HEK293 (cell line): ENCODE data around the gene INTS1.

Experiments used
- CTCF ChIA-PET: fragments of 350-600 bp; formaldehyde crosslinking; extraction: SDS; loops from one replicate; lab custom pipeline; 2021; ENCODE audit warnings: antibody characterized with exemption; lab: Yijun Ruan, JAX
- POLR2A ChIA-PET: fragments of 300-600 bp; formaldehyde crosslinking; extraction: SDS; loops from one replicate; lab custom pipeline; 2020; ENCODE audit warnings: antibody characterized with exemption, inconsistent platforms; lab: Yijun Ruan, JAX
- H3K27ac ChIP-seq: fragments of 200-500 bp; sonication (Bioruptor generic); 2 replicates; pipeline ENCODE4 v1.5.1; 2014; ENCODE audit warnings: low read depth, low read length, control low read depth, inconsistent platforms; ENCODE audit errors: extremely low read depth
- H3K36me3 ChIP-seq, 2 experiments: fragments of 200-500 bp in 1 of 2; sonication (Bioruptor generic) in 1 of 2; 1 replicate in 1 of 2; 2 replicates in 1 of 2; pipeline ENCODE4 v1.5.1; 2014 to 2017; ENCODE audit warnings: inconsistent platforms in 2 of 2, low read length in 2 of 2; ENCODE audit not compliant: control insufficient read depth in 2 of 2, insufficient read depth in 1 of 2
- H3K4me1 ChIP-seq: fragments of 200-500 bp; sonication (Bioruptor generic); 2 replicates; pipeline ENCODE4 v1.5.1; 2014; ENCODE audit warnings: mild to moderate bottlenecking, low read length, inconsistent platforms; ENCODE audit not compliant: control insufficient read depth, insufficient read depth
- H3K4me3 ChIP-seq: 2 replicates; pipeline ENCODE4 v1.5.1; 2011; ENCODE audit warnings: low read depth, mild to moderate bottlenecking, control low read depth, low read length, moderate library complexity
- H3K9me3 ChIP-seq: fragments of 200-500 bp; sonication (Bioruptor generic); 2 replicates; pipeline ENCODE4 v1.5.1; 2014; ENCODE audit warnings: low read depth, low read length, inconsistent platforms; ENCODE audit not compliant: control insufficient read depth, insufficient read depth
- AEBP2 ChIP-seq: fragments of 450-650 bp; formaldehyde crosslinking; IDR thresholded peaks from 2 replicates; pipeline ENCODE4 v1.5.1; 2016; ENCODE audit warnings: missing biosample characterization, missing genetic modification characterization, borderline replicate concordance
- GLIS1 ChIP-seq: fragments of 450-650 bp; formaldehyde crosslinking; IDR thresholded peaks from 2 replicates; pipeline ENCODE4 v1.5.1; 2016; ENCODE audit warnings: missing biosample characterization, missing genetic modification characterization
- GLIS2 ChIP-seq: fragments of 450-650 bp; formaldehyde crosslinking; IDR thresholded peaks from 2 replicates; pipeline ENCODE4 v1.5.1; 2016; ENCODE audit warnings: missing biosample characterization, missing genetic modification characterization
- PRDM10 ChIP-seq: fragments of 450-650 bp; formaldehyde crosslinking; IDR thresholded peaks from 2 replicates; pipeline ENCODE4 v1.5.1; 2016; ENCODE audit warnings: missing biosample characterization, missing genetic modification characterization
- ZBTB11 ChIP-seq: fragments of 450-650 bp; formaldehyde crosslinking; conservative IDR thresholded peaks from 2 replicates; pipeline ENCODE4 v1.5.1; 2016; ENCODE audit warnings: low read depth, missing biosample characterization, missing genetic modification characterization
- ZBTB20 ChIP-seq: fragments of 450-650 bp; formaldehyde crosslinking; IDR thresholded peaks from 2 replicates; pipeline ENCODE4 v1.5.1; 2016; ENCODE audit warnings: missing biosample characterization, missing genetic modification characterization
- ZEB2 ChIP-seq: fragments of 450-650 bp; formaldehyde crosslinking; IDR thresholded peaks from 2 replicates; pipeline ENCODE4 v1.5.1; 2016; ENCODE audit warnings: missing biosample characterization, missing genetic modification characterization
- ZFP69B ChIP-seq: fragments of 450-650 bp; formaldehyde crosslinking; IDR thresholded peaks from 2 replicates; pipeline ENCODE4 v1.5.1; 2016; ENCODE audit warnings: missing biosample characterization, missing genetic modification characterization
- ZIC2 ChIP-seq: fragments of 450-650 bp; formaldehyde crosslinking; IDR thresholded peaks from 2 replicates; pipeline ENCODE4 v1.5.1; 2016; ENCODE audit warnings: missing biosample characterization, missing genetic modification characterization
- ZNF121 ChIP-seq: fragments of 450-650 bp; formaldehyde crosslinking; IDR thresholded peaks from 2 replicates; pipeline ENCODE4 v1.5.1; 2016; ENCODE audit warnings: missing biosample characterization, missing genetic modification characterization
- ZNF140 ChIP-seq: fragments of 450-650 bp; formaldehyde crosslinking; IDR thresholded peaks from 2 replicates; pipeline ENCODE4 v1.5.1; 2016; ENCODE audit warnings: missing biosample characterization, missing genetic modification characterization
- ZNF211 ChIP-seq: fragments of 450-650 bp; formaldehyde crosslinking; IDR thresholded peaks from 2 replicates; pipeline ENCODE4 v1.5.1; 2016; ENCODE audit warnings: low read depth, missing biosample characterization, missing genetic modification characterization
- ZNF473 ChIP-seq: fragments of 450-650 bp; formaldehyde crosslinking; IDR thresholded peaks from 2 replicates; pipeline ENCODE4 v1.5.1; 2017; ENCODE audit warnings: missing biosample characterization, missing genetic modification characterization
- ZNF501 ChIP-seq: fragments of 450-650 bp; formaldehyde crosslinking; IDR thresholded peaks from 2 replicates; pipeline ENCODE4 v1.5.1; 2016; ENCODE audit warnings: missing biosample characterization, missing genetic modification characterization
- ZNF580 ChIP-seq: fragments of 450-650 bp; formaldehyde crosslinking; IDR thresholded peaks from 2 replicates; pipeline ENCODE4 v1.5.1; 2016; ENCODE audit warnings: missing biosample characterization, missing genetic modification characterization
- ZNF654 ChIP-seq: fragments of 450-650 bp; formaldehyde crosslinking; IDR thresholded peaks from 2 replicates; pipeline ENCODE4 v1.5.1; 2016; ENCODE audit warnings: low read depth, missing biosample characterization, missing genetic modification characterization
- ZNF677 ChIP-seq: fragments of 450-650 bp; IDR thresholded peaks from 2 replicates; pipeline ENCODE4 v1.5.0; 2018; ENCODE audit warnings: missing biosample characterization, mild to moderate bottlenecking, missing genetic modification characterization, moderate library complexity
- ZNF76 ChIP-seq: fragments of 450-650 bp; formaldehyde crosslinking; IDR thresholded peaks from 2 replicates; pipeline ENCODE4; 2016; ENCODE audit warnings: low read depth, missing biosample characterization, missing genetic modification characterization, borderline replicate concordance
- ZNF843 ChIP-seq: fragments of 450-650 bp; formaldehyde crosslinking; IDR thresholded peaks from 2 replicates; pipeline ENCODE4 v1.5.1; 2016; ENCODE audit warnings: missing biosample characterization, missing genetic modification characterization
- TF ChIP-seq, protein P1 (sequence below): fragments of 450-650 bp; formaldehyde crosslinking; IDR thresholded peaks from 2 replicates; pipeline ENCODE4 v1.5.1; 2016; ENCODE audit warnings: missing biosample characterization, missing genetic modification characterization

The INTS1 gene

DNA sequence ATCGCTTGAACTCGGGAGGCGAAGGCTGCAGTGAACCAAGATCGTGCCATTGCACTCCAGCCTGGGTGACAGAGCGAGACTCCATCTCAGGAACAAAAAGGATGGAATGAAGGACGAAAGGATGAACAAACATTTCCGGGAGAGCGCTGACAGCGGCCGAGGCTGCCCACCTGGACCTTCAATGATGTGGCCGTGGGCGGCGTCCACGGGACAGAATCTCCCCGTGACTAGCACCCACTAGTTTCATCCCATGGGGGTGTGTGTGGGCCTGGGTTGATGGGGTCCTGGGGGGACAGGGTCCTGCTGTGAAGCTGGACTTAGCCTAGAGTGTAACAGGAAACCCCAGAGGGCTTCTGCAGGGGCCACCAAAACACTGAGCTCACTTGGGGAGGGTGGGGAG lies 77.7 kb downstream of the INTS1 start (continued):
- TF ChIP-seq ZFP69B (tag by site-specific recombination) (no peak), ZNF211 (tag by site-specific recombination) (no peak)

DNA sequence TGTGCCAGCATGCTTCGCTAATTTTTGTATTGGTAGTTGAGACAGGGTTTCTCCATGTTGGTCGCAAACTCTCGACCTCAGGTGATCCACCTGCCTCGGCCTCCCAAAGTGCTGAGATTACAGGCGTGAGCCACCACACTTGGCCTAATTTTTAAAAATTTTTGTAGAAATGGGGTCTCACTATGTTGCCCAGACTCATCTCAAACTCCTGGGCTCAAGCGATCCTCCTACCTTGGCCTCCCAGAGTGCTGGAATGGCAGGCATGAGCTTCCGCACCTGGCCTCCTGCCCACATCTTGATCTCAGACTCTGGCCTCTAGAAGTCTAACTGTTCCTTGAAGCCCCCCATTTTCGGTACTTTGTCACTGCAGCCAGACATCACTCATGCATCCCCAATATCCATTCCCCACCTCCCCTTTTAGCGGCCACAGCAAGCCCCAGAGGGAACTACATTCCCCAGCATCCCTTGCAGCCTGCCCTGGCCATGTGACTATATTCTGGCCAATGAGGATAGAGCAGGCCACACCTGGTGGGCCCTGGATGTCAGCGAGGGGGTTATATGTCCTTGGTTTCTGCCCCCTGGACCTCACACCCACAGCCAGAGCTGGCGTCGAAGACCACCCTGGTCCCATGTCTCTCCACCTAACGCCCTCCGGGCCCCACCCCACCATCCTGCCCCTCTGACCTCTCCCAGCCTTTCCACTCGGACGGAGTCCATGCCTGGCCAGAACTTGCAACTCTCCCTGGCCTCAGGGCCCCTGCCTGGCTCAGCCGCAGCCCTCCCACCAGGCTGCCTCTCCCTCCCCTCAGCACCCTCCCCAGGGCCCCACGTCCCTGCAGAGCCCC lies 78.7 kb downstream of the INTS1 start:
- H3K36me3 ChIP-seq: no peaks in the 10 kb centered on the region
- TF ChIP-seq ZNF473 (tag by site-specific recombination): no peak
- no peak for TF ChIP-seq ZNF76 (tag by site-specific recombination)
- TF ChIP-seq ZNF677: no peak
- TF ChIP-seq ZIC2 (tag by site-specific recombination): peak; percentile 48; the same call in 1 of the 2 replicates
- 0 out of 2 replicates have a peak, but pooled peaks have one; percentile 42 for TF ChIP-seq GLIS1 (tag by site-specific recombination)
- TF ChIP-seq ZBTB11: no peak
- peak; percentile 57; the same call in 1 of the 2 replicates for TF ChIP-seq GLIS2
- TF ChIP-seq ZFP69B (tag by site-specific recombination): peak; percentile 78
- no peak for TF ChIP-seq AEBP2 (tag by site-specific recombination)
- no peak for TF ChIP-seq ZNF843 (tag by site-specific recombination)
- TF ChIP-seq, protein P1, sequence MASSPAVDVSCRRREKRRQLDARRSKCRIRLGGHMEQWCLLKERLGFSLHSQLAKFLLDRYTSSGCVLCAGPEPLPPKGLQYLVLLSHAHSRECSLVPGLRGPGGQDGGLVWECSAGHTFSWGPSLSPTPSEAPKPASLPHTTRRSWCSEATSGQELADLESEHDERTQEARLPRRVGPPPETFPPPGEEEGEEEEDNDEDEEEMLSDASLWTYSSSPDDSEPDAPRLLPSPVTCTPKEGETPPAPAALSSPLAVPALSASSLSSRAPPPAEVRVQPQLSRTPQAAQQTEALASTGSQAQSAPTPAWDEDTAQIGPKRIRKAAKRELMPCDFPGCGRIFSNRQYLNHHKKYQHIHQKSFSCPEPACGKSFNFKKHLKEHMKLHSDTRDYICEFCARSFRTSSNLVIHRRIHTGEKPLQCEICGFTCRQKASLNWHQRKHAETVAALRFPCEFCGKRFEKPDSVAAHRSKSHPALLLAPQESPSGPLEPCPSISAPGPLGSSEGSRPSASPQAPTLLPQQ (tag by site-specific recombination): peak; percentile 78
- peak; percentile 36; the same call in 1 of the 2 replicates for TF ChIP-seq PRDM10
- no peak for TF ChIP-seq ZNF140 (tag by site-specific recombination)
- TF ChIP-seq ZNF580: no peak
- no peak for TF ChIP-seq ZNF501 (tag by site-specific recombination)
- peak; percentile 55; the same call in 1 of the 2 replicates for TF ChIP-seq ZNF121 (tag by site-specific recombination)
- TF ChIP-seq ZEB2 (tag by site-specific recombination): no peak
- peak; percentile 31; the same call in 1 of the 2 replicates for TF ChIP-seq ZBTB20 (tag by site-specific recombination)
- no peak for TF ChIP-seq ZNF654 (tag by site-specific recombination)
- POLR2A ChIA-PET: no interaction called here
- no peak overlapping the region for H3K27ac ChIP-seq
- CTCF ChIA-PET: interaction anchor here (0.6 to 1.5 kb wide), 3 partner anchors 8 to 200 kb away, joined by 3 to 7 read pairs (median 5); no protein-coding TSS in a partner anchor
- H3K4me1 ChIP-seq: no peaks in the 10 kb centered on the region; the same call in 1 of the 2 replicates
- no peaks in the 10 kb centered on the region for H3K9me3 ChIP-seq
- H3K4me3 ChIP-seq: no peak overlapping the region
